ENCODE measurements around the gene SF3B2. TPM values are rescaled to one million over a fixed set of nuclear protein-coding genes. Genes with fewer than 3 reads are reported as not detected.
"Not testable (repeated sequence)": the region's sequence is repeated elsewhere in the genome, so short reads cannot be mapped to it uniquely, and the experiment has no call there.

SF3B2 gene
- total RNA-seq, 1 donor from 2014 or later, result 204 TPM

DNA sequence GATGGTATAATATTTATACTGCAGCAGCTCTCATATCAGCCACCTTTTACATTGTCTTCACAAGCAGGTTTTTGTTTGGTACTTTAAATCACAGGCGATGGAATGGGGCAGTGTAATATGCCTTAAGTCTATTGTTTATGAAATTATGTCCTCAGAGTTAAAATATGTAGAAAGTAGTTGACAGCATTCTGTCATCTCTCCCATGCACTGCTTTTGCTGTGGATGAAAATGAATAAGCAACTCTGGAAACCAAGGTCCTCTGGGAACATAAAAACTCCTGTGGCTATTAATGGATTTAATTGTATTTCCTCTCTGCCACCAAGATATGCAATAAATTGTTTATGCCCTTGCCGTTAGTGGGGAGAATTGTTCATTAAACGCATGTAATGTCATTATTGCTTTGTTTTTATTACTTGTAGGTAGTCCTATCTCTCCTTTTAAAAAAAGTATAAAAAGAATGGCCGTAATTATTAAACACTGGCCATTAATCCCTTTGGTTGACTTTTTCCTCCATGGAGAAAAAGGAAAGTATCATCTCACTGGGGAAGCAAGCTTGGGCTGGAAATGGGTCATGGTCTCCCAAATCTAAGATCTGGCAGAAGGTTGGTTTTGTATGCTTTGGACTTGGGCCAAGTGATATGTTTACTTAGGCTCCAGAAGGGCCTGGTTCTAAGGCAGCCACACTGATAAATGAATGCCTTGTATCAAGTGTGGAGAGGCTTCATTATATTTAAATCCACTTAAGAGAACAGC lies 31.0 kb downstream of the SF3B2 start:
- TF ChIP-seq, protein P1, sequence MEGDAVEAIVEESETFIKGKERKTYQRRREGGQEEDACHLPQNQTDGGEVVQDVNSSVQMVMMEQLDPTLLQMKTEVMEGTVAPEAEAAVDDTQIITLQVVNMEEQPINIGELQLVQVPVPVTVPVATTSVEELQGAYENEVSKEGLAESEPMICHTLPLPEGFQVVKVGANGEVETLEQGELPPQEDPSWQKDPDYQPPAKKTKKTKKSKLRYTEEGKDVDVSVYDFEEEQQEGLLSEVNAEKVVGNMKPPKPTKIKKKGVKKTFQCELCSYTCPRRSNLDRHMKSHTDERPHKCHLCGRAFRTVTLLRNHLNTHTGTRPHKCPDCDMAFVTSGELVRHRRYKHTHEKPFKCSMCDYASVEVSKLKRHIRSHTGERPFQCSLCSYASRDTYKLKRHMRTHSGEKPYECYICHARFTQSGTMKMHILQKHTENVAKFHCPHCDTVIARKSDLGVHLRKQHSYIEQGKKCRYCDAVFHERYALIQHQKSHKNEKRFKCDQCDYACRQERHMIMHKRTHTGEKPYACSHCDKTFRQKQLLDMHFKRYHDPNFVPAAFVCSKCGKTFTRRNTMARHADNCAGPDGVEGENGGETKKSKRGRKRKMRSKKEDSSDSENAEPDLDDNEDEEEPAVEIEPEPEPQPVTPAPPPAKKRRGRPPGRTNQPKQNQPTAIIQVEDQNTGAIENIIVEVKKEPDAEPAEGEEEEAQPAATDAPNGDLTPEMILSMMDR (conservative IDR thresholded peaks at IDR 0.05; ENCODE audit: low read depth, low read length), result no peak
- no peak for DNase-seq (ENCODE audit: low read depth)
- H3K4me3 ChIP-seq (ENCODE audit: low read depth, low read length), result no peak overlapping the region

DNA sequence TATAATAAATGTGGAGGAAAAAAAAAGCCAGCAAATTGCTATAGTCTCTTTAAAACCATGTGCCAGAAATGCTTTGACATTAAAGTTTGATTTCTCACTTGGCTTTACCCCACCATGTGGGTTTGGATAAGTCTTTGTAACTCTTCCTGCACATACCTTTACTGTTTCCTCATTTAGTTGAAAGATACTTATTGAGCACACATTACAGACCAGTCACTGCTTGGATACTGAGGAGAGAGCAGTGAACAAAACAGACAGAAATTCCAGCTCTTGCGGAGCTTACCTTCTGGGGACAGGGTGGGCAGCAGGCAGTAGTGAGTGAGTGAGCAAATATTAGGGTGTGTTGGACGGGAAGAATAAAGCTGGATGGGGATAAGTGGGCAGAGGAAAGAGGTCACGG lies 31.6 kb downstream of the SF3B2 start:
- DNase-seq (ENCODE audit: low read depth), result no peak
- H3K4me3 ChIP-seq (ENCODE audit: low read depth, low read length), result no peak overlapping the region
- TF ChIP-seq, protein P1 (conservative IDR thresholded peaks at IDR 0.05; ENCODE audit: low read depth, low read length), result no peak

DNA sequence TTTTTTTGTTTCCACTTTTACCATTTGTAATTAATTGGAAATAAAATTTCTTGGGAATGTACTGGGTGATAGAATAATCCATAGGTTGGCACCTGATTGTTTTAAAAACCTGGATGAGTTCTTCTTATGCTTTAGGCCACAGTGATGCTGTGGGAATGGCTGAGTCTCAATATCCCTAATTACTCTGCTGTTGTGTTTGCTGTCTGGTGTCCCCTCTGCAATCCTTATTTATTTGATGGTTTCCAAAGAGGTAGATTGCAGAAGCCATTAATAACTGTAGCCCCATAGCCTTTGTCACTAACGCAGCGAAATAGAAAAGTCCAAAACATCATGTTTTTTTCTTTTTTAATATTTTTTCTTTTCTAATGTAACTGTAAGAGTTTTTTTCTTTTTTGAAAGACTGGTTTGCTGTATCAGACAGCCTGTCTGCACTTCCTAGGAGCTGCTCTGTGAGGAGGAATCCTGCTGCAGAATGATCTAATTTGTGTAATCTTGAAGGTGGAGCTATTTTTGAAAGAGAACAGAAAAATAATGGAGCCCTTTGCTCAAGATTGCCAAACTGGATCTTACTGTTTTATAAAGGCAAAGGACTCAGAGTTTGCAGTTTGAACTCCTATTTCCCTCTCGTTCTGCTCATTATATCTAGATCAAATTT lies 32.8 kb downstream of the SF3B2 start:
- H3K4me3 ChIP-seq (ENCODE audit: low read depth, low read length), result no peak overlapping the region
- TF ChIP-seq, protein P1 (conservative IDR thresholded peaks at IDR 0.05; ENCODE audit: low read depth, low read length), result no peak
- DNase-seq (ENCODE audit: low read depth), result no peak

DNA sequence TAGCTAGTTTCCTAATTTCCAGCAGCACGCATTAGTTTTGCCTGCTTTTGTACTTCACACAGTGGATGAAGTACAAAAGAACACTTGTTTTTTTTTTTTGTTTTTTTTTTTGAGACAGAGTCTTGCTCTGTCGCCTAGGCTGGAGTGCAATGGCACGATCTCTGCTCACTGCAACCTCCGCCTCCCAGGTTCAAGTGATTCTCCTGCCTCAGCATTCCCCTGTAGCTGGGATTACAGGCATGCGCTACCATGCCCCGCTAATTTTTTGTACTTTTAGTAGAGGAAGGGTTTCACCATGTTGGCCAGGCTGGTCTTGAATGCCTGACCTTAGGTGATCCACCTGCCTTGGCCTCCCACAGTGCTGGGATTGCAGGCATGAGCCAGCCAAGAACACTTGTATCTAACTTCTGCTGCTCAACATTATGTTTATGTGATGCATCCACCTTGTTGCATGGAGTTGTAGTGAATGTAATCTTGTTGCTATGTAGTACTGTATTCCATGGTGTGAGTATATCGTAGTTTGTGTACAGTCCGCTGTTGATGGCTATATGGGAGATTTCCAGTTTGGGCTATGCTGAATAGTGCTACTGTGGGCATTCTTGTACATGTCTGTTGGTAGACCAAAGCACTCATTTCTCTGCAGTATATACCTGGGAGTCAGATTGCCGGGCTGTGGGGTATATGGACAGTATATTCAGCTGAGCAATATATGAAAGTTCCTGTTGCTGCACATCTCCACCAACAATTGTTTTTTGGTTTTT lies 35.2 kb downstream of the SF3B2 start:
- no peak for DNase-seq (ENCODE audit: low read depth)
- H3K4me3 ChIP-seq (ENCODE audit: low read depth, low read length), result no peak overlapping the region
- TF ChIP-seq, protein P1 (conservative IDR thresholded peaks at IDR 0.05; ENCODE audit: low read depth, low read length), result no peak

DNA sequence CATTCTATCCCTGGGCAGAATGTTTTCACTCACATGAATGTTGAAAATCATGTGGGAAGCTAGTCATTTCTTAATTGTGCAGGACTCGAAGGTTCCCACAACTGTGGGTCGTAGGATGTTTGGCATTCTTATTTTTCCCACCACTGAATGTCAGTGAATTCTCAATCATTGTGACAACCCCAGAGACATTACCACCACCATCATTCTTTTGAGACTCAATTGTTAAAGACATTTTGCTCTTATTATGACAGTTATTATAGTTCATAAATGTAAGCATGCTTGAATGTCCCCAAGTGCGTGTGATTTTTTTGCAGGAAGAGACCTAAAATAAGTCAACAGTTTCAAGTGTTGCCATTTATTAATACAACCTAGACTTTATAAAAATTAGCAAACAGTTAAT lies 36.9 kb downstream of the SF3B2 start:
- H3K4me3 ChIP-seq (ENCODE audit: low read depth, low read length), result no peak overlapping the region
- TF ChIP-seq, protein P1 (conservative IDR thresholded peaks at IDR 0.05; ENCODE audit: low read depth, low read length), result no peak
- no peak for DNase-seq (ENCODE audit: low read depth)

DNA sequence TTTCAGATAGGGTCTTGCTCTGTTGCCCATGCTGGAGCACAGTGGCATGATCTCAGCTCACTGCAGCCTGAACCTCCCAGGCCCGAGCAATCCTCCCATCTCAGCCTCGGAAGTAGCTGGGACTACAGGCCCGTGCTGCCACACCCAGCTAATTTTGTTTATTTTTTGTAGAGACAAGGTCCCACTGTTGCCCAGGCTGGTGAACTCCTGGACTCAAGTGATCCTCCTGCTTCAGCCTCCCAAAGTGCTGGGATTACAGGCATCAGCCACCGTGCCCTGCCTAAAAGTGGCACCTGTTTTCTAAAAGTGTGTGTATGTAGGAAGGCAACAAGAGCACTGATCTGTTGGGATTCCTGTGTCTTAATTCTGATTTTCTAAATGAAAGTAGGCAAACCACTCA lies 38.1 kb downstream of the SF3B2 start:
- TF ChIP-seq, protein P1 (conservative IDR thresholded peaks at IDR 0.05; ENCODE audit: low read depth, low read length), result no peak
- no peak for DNase-seq (ENCODE audit: low read depth)
- H3K4me3 ChIP-seq (ENCODE audit: low read depth, low read length), result no peak overlapping the region

DNA sequence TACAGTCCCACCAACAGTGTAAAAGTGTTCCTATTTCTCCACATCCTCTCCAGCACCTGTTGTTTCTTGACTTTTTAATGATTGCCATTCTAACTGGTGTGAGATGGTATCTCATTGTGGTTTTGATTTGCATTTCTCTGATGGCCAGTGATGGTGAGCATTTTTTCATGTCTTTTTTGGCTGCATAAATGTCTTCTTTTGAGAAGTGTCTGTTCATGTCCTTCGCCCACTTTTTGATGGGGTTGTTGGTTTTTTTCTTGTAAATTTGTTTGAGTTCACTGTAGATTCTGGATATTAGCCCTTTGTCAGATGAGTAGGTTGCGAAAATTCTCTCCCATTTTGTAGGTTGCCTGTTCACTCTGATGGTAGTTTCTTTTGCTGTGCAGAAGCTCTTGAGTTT lies 40.0 kb downstream of the SF3B2 start:
- H3K4me3 ChIP-seq (ENCODE audit: low read depth, low read length); DNase-seq (ENCODE audit: low read depth): not testable (repeated sequence)

DNA sequence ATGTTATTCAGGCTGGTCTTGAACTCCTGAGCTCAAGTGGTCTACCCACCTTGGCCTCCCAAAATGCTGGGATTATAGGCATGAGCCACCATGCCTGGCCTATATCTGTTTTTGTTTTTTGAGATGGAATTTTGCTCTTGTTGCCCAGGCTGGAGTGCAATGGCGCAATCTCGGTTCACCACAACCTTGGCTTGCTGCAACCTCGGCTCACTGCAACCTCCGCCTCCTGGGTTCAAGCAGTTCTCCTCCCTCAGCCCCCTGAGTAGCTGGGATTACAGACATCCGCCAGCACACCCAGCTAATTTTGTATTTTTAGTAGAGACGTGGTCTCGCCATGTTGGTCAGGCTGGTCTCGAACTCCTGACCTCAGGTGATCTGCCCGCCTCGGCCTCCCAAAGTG lies 47.6 kb downstream of the SF3B2 start:
- not testable (repeated sequence) for DNase-seq (ENCODE audit: low read depth); H3K4me3 ChIP-seq (ENCODE audit: low read depth, low read length)

Measured in epithelial cell of proximal tubule (primary cell).